H9 (cell line): ENCODE data around the gene MAN1A1. TPM values are rescaled to one million over a fixed set of nuclear protein-coding genes. Genes with fewer than 3 reads are reported as not detected.

ENCODE experiments used
- DNase-seq: peaks from one replicate; pipeline ENCODE4 v3.0.0-alpha.2; 2017
- H2AFZ ChIP-seq: one replicate; pipeline ENCODE4 v1.6.1; 2013; ENCODE audit warnings: mild to moderate bottlenecking, low read length, control low read depth, moderate library complexity
- H2AK5ac ChIP-seq: 2 replicates; pipeline ENCODE4 v1.6.1; 2013; ENCODE audit warnings: low read length, control low read depth, mixed read lengths; ENCODE audit not compliant: insufficient read length
- H2BK120ac ChIP-seq: one replicate; pipeline ENCODE4 v1.6.1; 2013; ENCODE audit warnings: low read depth, mild to moderate bottlenecking, low read length, control low read depth, inconsistent platforms; ENCODE audit not compliant: poor library complexity, severe bottlenecking
- H2BK12ac ChIP-seq: 2 replicates; pipeline ENCODE4 v1.6.1; 2013; ENCODE audit warnings: low read length, control low read depth, mixed read lengths, low read depth; ENCODE audit not compliant: insufficient read length
- H2BK15ac ChIP-seq: 2 replicates; pipeline ENCODE4 v1.6.1; 2013; ENCODE audit warnings: low read depth, low read length, control low read depth
- H2BK20ac ChIP-seq: one replicate; pipeline ENCODE4 v1.6.1; 2013; ENCODE audit warnings: low read depth, mild to moderate bottlenecking, low read length, control low read depth, inconsistent platforms; ENCODE audit not compliant: poor library complexity, severe bottlenecking
- H2BK5ac ChIP-seq: 2 replicates; pipeline ENCODE4 v1.6.1; 2013; ENCODE audit warnings: low read length, control low read depth, mixed read lengths; ENCODE audit not compliant: insufficient read length
- H3K14ac ChIP-seq: 2 replicates; pipeline ENCODE4 v1.6.1; 2013; ENCODE audit warnings: low read length, control low read depth; ENCODE audit not compliant: insufficient read depth
- H3K18ac ChIP-seq: 2 replicates; pipeline ENCODE4 v1.6.1; 2013; ENCODE audit warnings: low read depth, mild to moderate bottlenecking, mixed read lengths, low read length, control low read depth; ENCODE audit not compliant: insufficient read length
- H3K23ac ChIP-seq: 2 replicates; pipeline ENCODE4 v1.6.1; 2013; ENCODE audit warnings: low read length, control low read depth, mixed read lengths, low read depth; ENCODE audit not compliant: insufficient read length
- H3K23me2 ChIP-seq: 2 replicates; pipeline ENCODE4 v1.6.1; 2013; ENCODE audit warnings: low read depth, mild to moderate bottlenecking, mixed read lengths, low read length, control low read depth; ENCODE audit not compliant: insufficient read length, poor library complexity, severe bottlenecking
- H3K27ac ChIP-seq: 2 replicates; pipeline ENCODE4 v1.5.1; 2013; ENCODE audit warnings: low read length, control low read depth, mixed read lengths, low read depth; ENCODE audit not compliant: insufficient read length
- H3K27me3 ChIP-seq: 2 replicates; pipeline ENCODE4 v1.6.1; 2013; ENCODE audit warnings: low read length, control low read depth, inconsistent platforms; ENCODE audit not compliant: insufficient read depth
- H3K4ac ChIP-seq: 2 replicates; pipeline ENCODE4 v1.6.1; 2013; ENCODE audit warnings: low read depth, mild to moderate bottlenecking, control low read depth, inconsistent platforms, low read length, moderate library complexity
- H3K4me1 ChIP-seq: 2 replicates; pipeline ENCODE4 v1.6.1; 2013; ENCODE audit warnings: low read length, control low read depth, inconsistent platforms; ENCODE audit not compliant: insufficient read depth
- H3K4me2 ChIP-seq: 2 replicates; pipeline ENCODE4 v1.6.1; 2013; ENCODE audit warnings: low read length, control low read depth, mixed read lengths; ENCODE audit not compliant: insufficient read length, insufficient read depth
- H3K56ac ChIP-seq: 2 replicates; pipeline ENCODE4 v1.6.1; 2013; ENCODE audit warnings: low read depth, mild to moderate bottlenecking, mixed read lengths, low read length, control low read depth; ENCODE audit not compliant: insufficient read length
- H3K79me1 ChIP-seq: 2 replicates; pipeline ENCODE4 v1.6.1; 2013; ENCODE audit warnings: low read depth, mild to moderate bottlenecking, moderate library complexity, low read length, control low read depth, inconsistent platforms; ENCODE audit not compliant: insufficient read depth, poor library complexity, severe bottlenecking
- H3K79me2 ChIP-seq: 2 replicates; pipeline ENCODE4 v1.6.1; 2013; ENCODE audit warnings: low read length, control low read depth, inconsistent platforms; ENCODE audit not compliant: insufficient read depth
- H3K9ac ChIP-seq: 2 replicates; pipeline ENCODE4 v1.6.1; 2013; ENCODE audit warnings: low read length, control low read depth, mixed read lengths; ENCODE audit not compliant: insufficient read length; ENCODE audit errors: extremely low read depth
- H3K9me3 ChIP-seq: one replicate; pipeline ENCODE4 v1.6.1; 2013; ENCODE audit warnings: low read depth, low read length, inconsistent platforms; ENCODE audit not compliant: control insufficient read depth
- H3T11ph ChIP-seq: one replicate; pipeline ENCODE4 v1.6.1; 2013; ENCODE audit warnings: mild to moderate bottlenecking, low read length, control low read depth, inconsistent platforms
- H4K20me1 ChIP-seq: one replicate; pipeline ENCODE4 v1.6.1; 2013; ENCODE audit not compliant: control insufficient read depth, insufficient read length, insufficient read depth
- H4K5ac ChIP-seq: 2 replicates; pipeline ENCODE4 v1.6.1; 2013; ENCODE audit warnings: low read depth, mild to moderate bottlenecking, mixed read lengths, low read length, control low read depth; ENCODE audit not compliant: insufficient read length
- H4K8ac ChIP-seq: replicated peaks from 2 replicates; pipeline ENCODE4 v1.6.1; 2013; ENCODE audit warnings: low read length, control low read depth, mixed read lengths, low read depth; ENCODE audit not compliant: insufficient read length
- H4K91ac ChIP-seq: 2 replicates; pipeline ENCODE4 v1.6.1; 2013; ENCODE audit warnings: low read depth, mild to moderate bottlenecking, moderate library complexity, mixed read lengths, low read length, control low read depth; ENCODE audit not compliant: insufficient read length
- H3K27ac Mint-ChIP-seq, 3 experiments: 2 replicates in 2 of 3; 3 replicates in 1 of 3; pipeline ENCODE4 v1.8.0; 2020 to 2021; ENCODE audit warnings: mixed read lengths in 3 of 3, mild to moderate bottlenecking in 1 of 3, moderate library complexity in 1 of 3
- H3K27me3 Mint-ChIP-seq: 2 replicates; pipeline ENCODE4 v1.8.0; 2021; ENCODE audit warnings: low read depth, mild to moderate bottlenecking, moderate library complexity, mixed read lengths
- H3K36me3 Mint-ChIP-seq, 3 experiments: 2 replicates in 2 of 3; 3 replicates in 1 of 3; pipeline ENCODE4 v1.8.0; 2020 to 2021; ENCODE audit warnings: low read depth in 3 of 3, mixed read lengths in 3 of 3; ENCODE audit not compliant: insufficient read depth in 1 of 3
- H3K4me1 Mint-ChIP-seq, 2 experiments: 2 replicates each; pipeline ENCODE4 v1.8.0; 2020; ENCODE audit warnings: mixed read lengths in 2 of 2
- H3K4me3 Mint-ChIP-seq, 2 experiments: 2 replicates in 1 of 2; 3 replicates in 1 of 2; pipeline ENCODE4 v1.8.0; 2020 to 2021; ENCODE audit warnings: mild to moderate bottlenecking in 2 of 2, mixed read lengths in 2 of 2, moderate library complexity in 1 of 2
- H3K9me3 Mint-ChIP-seq, 2 experiments: 2 replicates in 1 of 2; 3 replicates in 1 of 2; pipeline ENCODE4 v1.8.0; 2020; ENCODE audit warnings: mild to moderate bottlenecking in 2 of 2, mixed read lengths in 2 of 2, moderate library complexity in 1 of 2
- WGBS: extraction: QIAGEN DNeasy Blood & Tissue Kit; methylation state at CpG from one replicate; pipeline ENCODE4 v1.1.7; 2013; ENCODE audit warnings: missing lambda C conversion rate, low lambda C conversion rate, mixed read lengths; ENCODE audit not compliant: insufficient read length; ENCODE audit errors: extremely low coverage; 5-methylcytosine and 5-hydroxymethylcytosine counted together
- total RNA-seq: library from RNA; stranded (reverse); gene quantifications from 2 replicates; pipeline ENCODE4 v1.2.1, GENCODE V29; 2021
- TF ChIP-seq, protein P1 (sequence below): fragments of 200-600 bp; sonication (generic); conservative IDR thresholded peaks from 3 replicates; pipeline ENCODE4 v1.8.0; 2021; ENCODE audit warnings: antibody characterized with exemption, mild to moderate bottlenecking

MAN1A1 gene
- total RNA-seq, 1 experiment from 2014 or later = 1.6 TPM

DNA sequence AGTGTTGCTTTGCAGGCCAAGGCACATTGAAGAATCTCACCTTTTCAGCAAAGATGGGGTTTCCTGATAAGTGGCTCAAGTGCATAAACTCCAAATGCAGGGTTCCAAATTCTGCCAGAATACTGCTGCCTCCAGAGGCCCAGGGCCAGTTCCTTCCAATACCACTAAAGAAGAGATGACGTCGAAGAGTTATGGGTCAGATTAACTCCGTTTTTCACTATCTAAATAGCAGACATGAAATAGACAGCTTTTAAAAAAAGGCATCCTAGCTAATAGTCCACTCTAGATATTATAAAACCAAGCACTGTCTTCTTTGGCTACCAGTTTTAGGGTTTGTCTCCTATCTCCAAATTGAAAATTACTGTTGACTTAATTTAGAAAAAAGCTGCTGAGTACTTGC lies 144.8 kb downstream of the MAN1A1 start:
- H2AFZ ChIP-seq = no peak overlapping the region
- Mint-ChIP-seq H3K27ac (no peak overlapping the region), H3K4me3 (no peak overlapping the region), H3K9me3 (no peaks in the 10 kb centered on the region), H3K27me3 (no peaks in the 10 kb centered on the region), H3K4me1 (no peaks in the 10 kb centered on the region), H3K36me3 (no peaks in the 10 kb centered on the region)
- H3T11ph ChIP-seq = no peak overlapping the region
- H4K20me1 ChIP-seq = no peaks in the 10 kb centered on the region
- H3K18ac ChIP-seq = no peak overlapping the region
- no peak overlapping the region for H2BK15ac ChIP-seq
- no peaks in the 10 kb centered on the region for H3K23me2 ChIP-seq
- no peak overlapping the region for H2BK5ac ChIP-seq
- H3K56ac ChIP-seq = no peak overlapping the region
- no peaks in the 10 kb centered on the region for H3K9me3 ChIP-seq
- no peak overlapping the region for H3K4me2 ChIP-seq
- no peak overlapping the region for H3K4ac ChIP-seq
- H3K79me2 ChIP-seq = no peaks in the 10 kb centered on the region
- no peaks in the 10 kb centered on the region for H3K27me3 ChIP-seq
- H2BK120ac ChIP-seq = no peak overlapping the region
- WGBS = no CpG with 5 or more reads among the region's 3 CpGs
- H2BK20ac ChIP-seq = no peak overlapping the region
- TF ChIP-seq, protein P1, sequence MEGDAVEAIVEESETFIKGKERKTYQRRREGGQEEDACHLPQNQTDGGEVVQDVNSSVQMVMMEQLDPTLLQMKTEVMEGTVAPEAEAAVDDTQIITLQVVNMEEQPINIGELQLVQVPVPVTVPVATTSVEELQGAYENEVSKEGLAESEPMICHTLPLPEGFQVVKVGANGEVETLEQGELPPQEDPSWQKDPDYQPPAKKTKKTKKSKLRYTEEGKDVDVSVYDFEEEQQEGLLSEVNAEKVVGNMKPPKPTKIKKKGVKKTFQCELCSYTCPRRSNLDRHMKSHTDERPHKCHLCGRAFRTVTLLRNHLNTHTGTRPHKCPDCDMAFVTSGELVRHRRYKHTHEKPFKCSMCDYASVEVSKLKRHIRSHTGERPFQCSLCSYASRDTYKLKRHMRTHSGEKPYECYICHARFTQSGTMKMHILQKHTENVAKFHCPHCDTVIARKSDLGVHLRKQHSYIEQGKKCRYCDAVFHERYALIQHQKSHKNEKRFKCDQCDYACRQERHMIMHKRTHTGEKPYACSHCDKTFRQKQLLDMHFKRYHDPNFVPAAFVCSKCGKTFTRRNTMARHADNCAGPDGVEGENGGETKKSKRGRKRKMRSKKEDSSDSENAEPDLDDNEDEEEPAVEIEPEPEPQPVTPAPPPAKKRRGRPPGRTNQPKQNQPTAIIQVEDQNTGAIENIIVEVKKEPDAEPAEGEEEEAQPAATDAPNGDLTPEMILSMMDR = no peak
- no peaks in the 10 kb centered on the region for H3K4me1 ChIP-seq
- H2AK5ac ChIP-seq = no peak overlapping the region
- no peaks in the 10 kb centered on the region for H3K79me1 ChIP-seq
- no peak overlapping the region for H4K5ac ChIP-seq
- no peak for DNase-seq
- H4K8ac ChIP-seq = no peak overlapping the region
- no peak overlapping the region for H4K91ac ChIP-seq
- H3K23ac ChIP-seq = no peak overlapping the region
- H3K9ac ChIP-seq = no peak overlapping the region
- no peak overlapping the region for H3K14ac ChIP-seq
- no peak overlapping the region for H2BK12ac ChIP-seq
- H3K27ac ChIP-seq = no peak overlapping the region
